G401.6 (cell line): ENCODE measurements around the gene SGSH.

ENCODE experiments used
- FAIRE-seq: peaks from 2 replicates; lab custom pipeline; 2012; peaks lifted over from hg19 to GRCh38; lab: Jason Lieb, UNC

The SGSH gene

GRCh38 chr17:80183581-80184422, 36.3 kb downstream of the SGSH start:
- no peak for FAIRE-seq

- no peak for FAIRE-seq
These were observed 37.3 kb downstream of the SGSH start for GRCh38 chr17:80182845-80183223.

GRCh38 chr17:80182118-80182844, 37.9 kb downstream of the SGSH start:
- no peak for FAIRE-seq

- no peak for FAIRE-seq
These were observed 38.7 kb downstream of the SGSH start for GRCh38 chr17:80181431-80181830.

GRCh38 chr17:80180192-80180591, 39.9 kb downstream of the SGSH start:
- FAIRE-seq, result no peak

GRCh38 chr17:80177986-80178595, 42.0 kb downstream of the SGSH start:
- FAIRE-seq, result no peak

GRCh38 chr17:80176757-80177156, 43.4 kb downstream of the SGSH start:
- no peak for FAIRE-seq

GRCh38 chr17:80173916-80174315, 46.2 kb downstream of the SGSH start:
- FAIRE-seq, result no peak

- FAIRE-seq, result no peak
These were observed 47.0 kb downstream of the SGSH start for GRCh38 chr17:80173126-80173525.

- FAIRE-seq, result no peak
These were observed 48.5 kb downstream of the SGSH start for GRCh38 chr17:80171681-80172080.

- no peak for FAIRE-seq
These were observed 50.2 kb downstream of the SGSH start, which contains the start of gene CARD14 for GRCh38 chr17:80169784-80170500. CARD14 (plus strand) TSS chr17:80170030; CDS start chr17:80181439, 11,409 bp downstream.

- FAIRE-seq, result no peak
These were observed 51.0 kb downstream of the SGSH start for GRCh38 chr17:80169107-80169506.

GRCh38 chr17:80168371-80168770, 51.8 kb downstream of the SGSH start:
- no peak for FAIRE-seq

GRCh38 chr17:80166446-80166845, 53.7 kb downstream of the SGSH start:
- no peak for FAIRE-seq

GRCh38 chr17:80164185-80164584, 55.9 kb downstream of the SGSH start:
- no peak for FAIRE-seq

GRCh38 chr17:80163336-80163735, 56.8 kb downstream of the SGSH start:
- FAIRE-seq, result no peak

- no peak for FAIRE-seq
These were observed 59.6 kb downstream of the SGSH start for GRCh38 chr17:80160536-80160935.
